Parathyroid adenoma (tissue), 2 donors: Measurements from ENCODE around the gene ZNF385A.
A peak's percentile ranks its signal among the peaks of the same experiment; 100 is the strongest.

ENCODE experiments used
- H2AFZ ChIP-seq: fragments of 300-600 bp; sonication (generic); one replicate; pipeline ENCODE4 v1.7.0; 2017; ENCODE audit warnings: antibody characterized with exemption, mild to moderate bottlenecking
- H3K27ac ChIP-seq: fragments of 300-600 bp; sonication (generic); one replicate; pipeline ENCODE4 v1.7.0; 2017
- H3K27me3 ChIP-seq: fragments of 300-600 bp; sonication (generic); one replicate; pipeline ENCODE4 v1.7.0; 2017; ENCODE audit warnings: low read length; ENCODE audit not compliant: control insufficient read depth, insufficient read depth
- H3K36me3 ChIP-seq: fragments of 300-600 bp; sonication (generic); one replicate; pipeline ENCODE4 v1.7.0; 2017; ENCODE audit warnings: low read length; ENCODE audit not compliant: control insufficient read depth, insufficient read depth
- H3K4me1 ChIP-seq: fragments of 300-600 bp; sonication (generic); one replicate; pipeline ENCODE4 v1.7.0; 2017; ENCODE audit warnings: control low read depth
- H3K4me2 ChIP-seq: fragments of 300-600 bp; sonication (generic); one replicate; pipeline ENCODE4 v1.7.0; 2017; ENCODE audit warnings: low read length
- H3K4me3 ChIP-seq: fragments of 300-600 bp; sonication (generic); one replicate; pipeline ENCODE4 v1.7.0; 2017; ENCODE audit warnings: low read depth, low read length
- H3K79me2 ChIP-seq: fragments of 300-600 bp; sonication (generic); one replicate; pipeline ENCODE4 v1.7.0; 2017; ENCODE audit warnings: control low read depth
- H3K9ac ChIP-seq: fragments of 300-600 bp; sonication (generic); one replicate; pipeline ENCODE4 v1.7.0; 2017; ENCODE audit warnings: mild to moderate bottlenecking
- H3K9me3 ChIP-seq: fragments of 300-600 bp; sonication (generic); one replicate; pipeline ENCODE4 v1.7.0; 2017; ENCODE audit warnings: low read length; ENCODE audit not compliant: control insufficient read depth
- TF ChIP-seq, protein P1 (sequence below): fragments of 300-600 bp; sonication (generic); IDR thresholded peaks from one replicate; pipeline ENCODE4 v1.7.0; 2017; ENCODE audit warnings: antibody characterized with exemption, mild to moderate bottlenecking
- donor health status: primary hyperparathyroidism.

Gene ZNF385A

DNA sequence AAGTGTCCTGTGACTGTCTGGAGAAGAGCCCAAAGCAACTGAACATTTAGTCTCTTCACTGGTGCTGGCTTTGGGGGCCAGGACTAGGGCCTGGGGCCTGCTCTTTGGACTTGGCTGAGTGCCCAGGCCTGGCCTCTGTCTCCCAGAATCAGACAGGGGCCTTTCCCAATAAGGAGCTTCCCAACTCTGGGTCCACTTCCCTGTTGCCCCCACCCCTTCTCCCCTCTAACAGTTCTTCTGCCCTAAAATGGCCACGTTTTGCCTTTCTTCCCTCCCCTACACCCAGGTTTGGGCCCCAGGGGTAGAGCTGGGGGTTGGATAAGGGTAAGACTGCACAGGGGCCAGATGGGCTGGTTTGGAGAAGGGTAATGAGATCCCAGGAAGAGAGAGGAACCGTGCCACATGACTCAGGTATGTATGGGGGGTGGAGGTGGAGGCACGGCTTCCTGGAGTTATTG, 44.5 kb upstream of the ZNF385A start:
- TF ChIP-seq, protein P1, sequence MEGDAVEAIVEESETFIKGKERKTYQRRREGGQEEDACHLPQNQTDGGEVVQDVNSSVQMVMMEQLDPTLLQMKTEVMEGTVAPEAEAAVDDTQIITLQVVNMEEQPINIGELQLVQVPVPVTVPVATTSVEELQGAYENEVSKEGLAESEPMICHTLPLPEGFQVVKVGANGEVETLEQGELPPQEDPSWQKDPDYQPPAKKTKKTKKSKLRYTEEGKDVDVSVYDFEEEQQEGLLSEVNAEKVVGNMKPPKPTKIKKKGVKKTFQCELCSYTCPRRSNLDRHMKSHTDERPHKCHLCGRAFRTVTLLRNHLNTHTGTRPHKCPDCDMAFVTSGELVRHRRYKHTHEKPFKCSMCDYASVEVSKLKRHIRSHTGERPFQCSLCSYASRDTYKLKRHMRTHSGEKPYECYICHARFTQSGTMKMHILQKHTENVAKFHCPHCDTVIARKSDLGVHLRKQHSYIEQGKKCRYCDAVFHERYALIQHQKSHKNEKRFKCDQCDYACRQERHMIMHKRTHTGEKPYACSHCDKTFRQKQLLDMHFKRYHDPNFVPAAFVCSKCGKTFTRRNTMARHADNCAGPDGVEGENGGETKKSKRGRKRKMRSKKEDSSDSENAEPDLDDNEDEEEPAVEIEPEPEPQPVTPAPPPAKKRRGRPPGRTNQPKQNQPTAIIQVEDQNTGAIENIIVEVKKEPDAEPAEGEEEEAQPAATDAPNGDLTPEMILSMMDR = no peak
- H3K9me3 ChIP-seq = no peaks in the 10 kb centered on the region
- H3K4me1 ChIP-seq = peaks cover 3% of the 10 kb centered on the region
- no peaks in the 10 kb centered on the region for H3K79me2 ChIP-seq
- H3K4me2 ChIP-seq = no peak overlapping the region
- no peak overlapping the region for H3K9ac ChIP-seq
- H3K27me3 ChIP-seq = no peaks in the 10 kb centered on the region
- no peaks in the 10 kb centered on the region for H3K36me3 ChIP-seq
- H3K4me3 ChIP-seq = no peak overlapping the region
- H2AFZ ChIP-seq = no peak overlapping the region
- H3K27ac ChIP-seq = peak overlapping the region; percentile 54

DNA sequence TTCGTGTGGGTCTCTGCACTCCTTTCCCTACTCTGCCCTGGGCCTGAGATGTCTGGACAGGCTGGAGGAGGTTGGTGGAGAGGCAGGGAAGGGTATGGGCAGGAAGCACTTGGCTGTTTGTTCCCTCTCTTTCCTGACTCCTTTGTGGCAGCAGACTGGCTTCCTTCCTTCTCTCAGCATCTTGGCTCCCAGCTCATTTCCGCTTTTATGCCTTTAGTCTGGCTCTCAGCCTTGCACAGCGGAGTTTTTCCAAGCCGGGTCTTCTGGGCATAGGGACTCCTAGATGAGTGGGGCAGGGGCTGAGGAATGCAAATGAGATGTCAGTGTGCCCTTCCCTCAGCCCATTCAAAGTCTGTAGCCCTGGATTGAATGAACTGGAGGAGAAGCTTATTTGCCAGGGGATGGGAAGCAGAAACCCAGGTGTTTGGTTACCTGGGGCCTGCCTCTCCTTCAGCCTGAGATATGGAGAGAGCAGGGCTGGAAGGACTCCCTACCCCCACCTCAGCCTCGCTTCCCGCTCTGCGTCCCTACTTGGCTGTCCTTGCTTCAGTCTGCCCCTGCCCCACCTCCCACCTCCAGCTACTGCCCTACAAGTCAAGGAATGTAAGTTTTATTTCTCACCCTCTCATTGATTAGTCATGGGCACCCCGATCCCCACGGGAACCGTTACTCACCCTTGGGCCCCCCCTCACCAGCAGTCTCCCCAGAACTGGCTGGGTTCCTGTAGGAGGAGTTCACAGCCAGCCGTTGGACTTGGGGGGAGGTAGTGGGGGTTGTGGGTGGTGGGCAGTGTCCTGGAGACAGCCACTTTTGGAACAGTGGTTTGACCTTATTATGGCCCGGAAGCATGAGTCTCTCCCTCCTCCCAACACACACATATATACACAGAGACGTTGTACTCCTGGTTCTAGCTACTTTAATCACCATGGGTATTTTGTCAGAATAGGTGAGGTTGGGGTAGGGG, 43.8 kb upstream of the ZNF385A start:
- H3K27ac ChIP-seq = peak overlapping the region; percentile 54
- H3K36me3 ChIP-seq = no peaks in the 10 kb centered on the region
- peaks cover 3% of the 10 kb centered on the region for H3K4me1 ChIP-seq
- no peak overlapping the region for H3K4me2 ChIP-seq
- H3K9me3 ChIP-seq = no peaks in the 10 kb centered on the region
- H3K27me3 ChIP-seq = no peaks in the 10 kb centered on the region
- H3K9ac ChIP-seq = no peak overlapping the region
- no peaks in the 10 kb centered on the region for H3K79me2 ChIP-seq
- H2AFZ ChIP-seq = no peak overlapping the region
- TF ChIP-seq, protein P1 = no peak
- H3K4me3 ChIP-seq = no peak overlapping the region

DNA sequence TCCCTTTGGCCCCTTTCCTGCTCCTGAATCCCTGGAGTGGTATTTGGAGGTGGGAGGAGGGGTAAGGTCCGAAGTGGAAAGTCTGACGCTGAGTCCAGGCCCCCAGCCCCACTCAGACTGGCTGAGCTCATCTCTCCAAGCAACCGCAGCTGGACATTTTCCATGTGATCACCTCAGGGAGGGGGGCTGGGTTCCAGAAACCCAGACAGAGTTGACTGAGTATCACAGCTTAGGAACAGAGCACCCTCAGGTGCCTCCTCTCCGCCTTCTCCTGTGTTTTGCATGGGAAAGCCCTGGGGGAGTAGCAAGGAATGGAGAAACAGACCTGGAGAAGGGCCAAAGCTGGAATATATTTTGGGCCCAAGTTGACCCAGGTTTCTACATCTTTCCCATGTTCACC, 42.6 kb upstream of the ZNF385A start:
- H3K4me1 ChIP-seq = peaks cover 3% of the 10 kb centered on the region

DNA sequence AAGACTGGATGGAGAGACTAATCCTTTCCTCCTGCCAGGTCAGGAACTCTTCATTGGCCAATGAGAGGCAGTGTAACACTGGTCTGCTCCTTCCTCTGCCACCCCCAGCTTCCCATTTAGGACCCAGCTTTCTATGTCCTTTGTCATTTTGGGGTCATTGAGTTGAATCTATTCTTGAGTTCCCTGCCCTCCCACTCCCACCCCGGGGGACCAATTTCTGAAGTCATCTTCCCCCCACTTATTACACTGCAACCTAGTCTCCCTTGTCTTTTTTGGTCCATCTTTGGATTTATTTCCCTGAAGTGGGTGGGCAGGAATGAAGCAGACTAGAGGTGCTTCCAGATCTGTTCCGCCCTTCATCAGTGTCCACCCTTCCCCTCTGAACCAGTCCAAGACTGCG, 42.2 kb upstream of the ZNF385A start:
- no peak overlapping the region for H3K4me3 ChIP-seq
- H2AFZ ChIP-seq = no peak overlapping the region
- no peak overlapping the region for H3K4me2 ChIP-seq
- H3K9ac ChIP-seq = no peak overlapping the region
- no peaks in the 10 kb centered on the region for H3K36me3 ChIP-seq
- no peaks in the 10 kb centered on the region for H3K79me2 ChIP-seq
- H3K4me1 ChIP-seq = peaks cover 3% of the 10 kb centered on the region
- H3K27ac ChIP-seq = no peak overlapping the region
- H3K27me3 ChIP-seq = no peaks in the 10 kb centered on the region
- no peaks in the 10 kb centered on the region for H3K9me3 ChIP-seq
- TF ChIP-seq, protein P1 = no peak

More for the DNA sequence above, 42.6 kb upstream of the ZNF385A start:
- no peaks in the 10 kb centered on the region for H3K36me3 ChIP-seq
- no peak overlapping the region for H3K4me2 ChIP-seq
- H3K27me3 ChIP-seq = no peaks in the 10 kb centered on the region
- no peak overlapping the region for H3K27ac ChIP-seq
- H3K79me2 ChIP-seq = no peaks in the 10 kb centered on the region
- H2AFZ ChIP-seq = no peak overlapping the region
- no peak overlapping the region for H3K4me3 ChIP-seq
- H3K9me3 ChIP-seq = no peaks in the 10 kb centered on the region
- no peak overlapping the region for H3K9ac ChIP-seq
- TF ChIP-seq, protein P1 = no peak
